ENCODE results near the gene CMSS1.

CMSS1 gene

DNA sequence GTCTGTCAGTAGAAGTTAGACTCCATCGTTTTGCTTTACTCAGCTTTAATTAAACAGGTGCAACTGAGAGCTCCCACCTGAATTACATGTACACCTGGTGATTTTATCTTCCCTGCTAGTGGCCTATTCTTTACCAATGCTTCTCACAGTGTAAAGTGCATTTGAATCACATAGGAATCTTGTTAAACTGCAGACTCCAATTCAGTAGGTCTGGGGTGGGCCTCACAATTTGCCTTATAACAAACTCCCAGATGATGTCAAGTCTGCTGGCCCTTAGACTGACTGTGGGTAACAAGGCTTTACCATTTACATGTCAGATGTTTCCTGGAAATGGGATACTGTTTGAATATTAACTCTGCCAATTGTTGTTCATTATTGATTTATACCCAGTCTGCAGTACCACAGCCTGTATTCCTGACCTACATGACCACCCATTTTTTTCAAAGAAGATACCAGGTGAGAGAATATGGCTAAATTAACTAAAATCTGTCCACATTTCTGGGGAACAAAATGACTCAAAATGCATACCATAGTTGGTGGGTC is 37.2 kb downstream of the CMSS1 start:
- no peak for DNase-seq (ENCODE audit: extremely low spot score)
- ChIA-PET POLR2A (interaction anchor here (0.6 kb wide), 1 partner anchor 23 kb away, joined by 4 read pairs; no protein-coding TSS in a partner anchor), CTCF (interaction anchor here (1.9 to 2.4 kb wide), 3 partner anchors 11 to 23 kb away, joined by 4 to 12 read pairs (median 7); no protein-coding TSS in a partner anchor)
- TF ChIP-seq CTCF (IDR thresholded peaks at IDR 0.05; ENCODE audit: control extremely low read depth, extremely low read depth, low read depth, missing control alignments), result no peak

DNA sequence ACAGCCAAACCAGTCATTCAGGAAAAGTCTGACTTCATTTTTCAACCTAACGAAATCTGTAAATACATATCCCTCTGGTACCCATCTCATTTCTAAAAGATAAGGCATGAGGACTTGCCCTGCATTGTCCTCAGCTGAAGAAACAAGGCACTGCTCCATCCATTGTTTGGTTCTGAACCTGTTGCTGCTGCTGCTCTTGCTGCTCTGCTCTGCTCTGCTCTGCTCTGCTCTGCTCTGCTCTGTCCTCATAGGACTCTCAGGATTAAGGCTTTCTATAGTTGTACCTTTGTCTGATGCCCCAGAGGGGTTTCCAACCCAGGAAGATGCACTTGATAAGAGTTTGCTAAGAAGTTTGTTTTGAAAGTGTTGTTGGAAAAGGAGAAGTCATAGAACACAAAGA is 38.2 kb downstream of the CMSS1 start:
- DNase-seq (ENCODE audit: extremely low spot score), result no peak
- ChIA-PET CTCF (interaction anchor here (1.9 to 2.4 kb wide), 2 partner anchors 11 to 12 kb away, joined by 4 to 12 read pairs; no protein-coding TSS in a partner anchor), POLR2A (no interaction called here)
- TF ChIP-seq CTCF (IDR thresholded peaks at IDR 0.05; ENCODE audit: control extremely low read depth, extremely low read depth, low read depth, missing control alignments), result no peak

- ChIA-PET POLR2A (no interaction called here), CTCF (interaction anchor here (1.1 to 2.4 kb wide), 3 partner anchors 10 to 13 kb away, joined by 3 to 12 read pairs (median 4); no protein-coding TSS in a partner anchor)
- no peak for TF ChIP-seq CTCF (IDR thresholded peaks at IDR 0.05; ENCODE audit: control extremely low read depth, extremely low read depth, low read depth, missing control alignments)
- DNase-seq (ENCODE audit: extremely low spot score), result no peak
Measured at GRCh38 chr3:99856437-99857220, 39.0 kb downstream of the CMSS1 start.

GRCh38 chr3:99857278-99857677 is 39.6 kb downstream of the CMSS1 start:
- ChIA-PET CTCF (interaction anchor here (1.1 to 1.2 kb wide), 2 partner anchors 10 to 13 kb away, joined by 3 to 4 read pairs; no protein-coding TSS in a partner anchor), POLR2A (no interaction called here)
- no peak for DNase-seq (ENCODE audit: extremely low spot score)
- no peak for TF ChIP-seq CTCF (IDR thresholded peaks at IDR 0.05; ENCODE audit: control extremely low read depth, extremely low read depth, low read depth, missing control alignments)

GRCh38 chr3:99858469-99858868 is 40.8 kb downstream of the CMSS1 start:
- CTCF ChIA-PET, result interaction anchor here (1.2 to 3.6 kb wide), 2 partner anchors 8 to 9 kb away, joined by 4 to 15 read pairs; no protein-coding TSS in a partner anchor
- TF ChIP-seq CTCF (IDR thresholded peaks at IDR 0.05; ENCODE audit: control extremely low read depth, extremely low read depth, low read depth, missing control alignments), result no peak
- DNase-seq (ENCODE audit: extremely low spot score), result no peak
- POLR2A ChIA-PET, result no interaction called here

GRCh38 chr3:99859825-99860224 is 42.2 kb downstream of the CMSS1 start:
- CTCF ChIA-PET, result interaction anchor here (1.2 to 3.6 kb wide), 5 partner anchors 10 to 394 kb away, joined by 3 to 17 read pairs (median 6); no protein-coding TSS in a partner anchor
- POLR2A ChIA-PET, result no interaction called here
- no peak for DNase-seq (ENCODE audit: extremely low spot score)
- no peak for TF ChIP-seq CTCF (IDR thresholded peaks at IDR 0.05; ENCODE audit: control extremely low read depth, extremely low read depth, low read depth, missing control alignments)
